Measurements from ENCODE around the gene FKBP1B. TPM values are rescaled to one million over a fixed set of nuclear protein-coding genes. Genes with fewer than 3 reads are reported as not detected.
A peak's percentile ranks its signal among the peaks of the same experiment; 100 is the strongest.

FKBP1B gene
- total RNA-seq, 2 experiments from 2014 or later: 0.47 TPM; not detected in 1

DNA sequence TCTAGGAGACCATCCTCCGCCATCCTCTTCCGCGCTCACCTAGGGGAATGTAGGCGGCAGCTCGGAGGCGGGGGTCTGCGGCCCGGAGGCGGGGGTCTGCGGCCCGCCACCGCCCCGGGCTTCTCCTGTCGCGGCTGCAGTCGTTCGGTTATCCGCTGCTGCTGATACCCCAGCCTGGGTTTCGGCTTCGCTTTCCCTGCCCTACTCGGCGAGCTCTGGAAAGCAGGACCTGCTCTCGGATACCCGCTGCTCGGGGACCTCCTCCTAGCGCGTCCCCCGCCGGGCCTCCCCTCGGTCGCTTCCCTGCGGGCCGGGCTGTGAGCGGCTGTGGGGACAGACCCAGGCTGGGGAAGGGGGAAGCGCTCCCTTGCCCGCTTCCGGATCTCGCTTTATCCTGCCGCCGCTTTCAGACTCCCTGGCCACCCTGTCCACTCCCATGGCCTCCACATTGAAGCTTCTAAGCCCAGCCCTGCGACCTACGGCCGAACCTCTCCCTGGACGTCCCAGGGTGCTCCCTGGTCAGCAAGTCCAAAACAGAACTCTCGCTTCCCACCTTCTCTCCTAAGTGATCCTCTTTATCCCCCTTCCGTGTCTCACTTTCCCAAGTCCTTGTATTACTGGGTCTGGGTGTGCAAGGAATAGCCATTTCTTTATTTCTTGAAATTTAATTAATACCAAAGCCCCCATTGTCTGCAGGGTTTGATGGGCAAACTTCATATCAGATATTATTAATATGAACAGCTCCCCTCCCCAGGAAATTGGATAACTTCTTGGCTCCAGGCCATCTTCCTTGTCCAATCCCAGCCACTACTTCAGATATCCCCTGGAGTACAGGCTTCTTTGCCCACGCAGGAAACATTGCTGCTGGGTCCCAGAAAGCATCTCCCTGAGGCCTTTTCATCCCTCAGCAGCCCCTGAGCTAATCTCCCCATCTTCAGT lies 769 bp downstream of the FKBP1B start:
- peak in 7 of 14 experiments; percentile 4 to 35 (median 14) for DNase-seq
- Histone ChIP-seq H3K27ac (ENCODE audit: low read depth in 1 of 2, low read length in 2 of 2) (no peak overlapping the region), H3K4me3 (ENCODE audit: low read length) (peak overlapping the region; percentile 59), H3K9me3 (ENCODE audit: control insufficient read depth in 1 of 2, insufficient read depth in 1 of 2, low read length in 2 of 2) (no peaks in the 10 kb centered on the region), H3K27me3 (ENCODE audit: control insufficient read depth in 1 of 2, insufficient read depth in 2 of 2, low read length in 2 of 2) (peaks cover 10 to 26% of the 10 kb centered on the region in 2 experiments), H3K4me1 (ENCODE audit: insufficient read depth, low read length) (peaks cover 30% of the 10 kb centered on the region), H3K36me3 (ENCODE audit: insufficient read depth, low read length) (no peaks in the 10 kb centered on the region)
- CTCF ChIA-PET: interaction anchor here (1.2 kb wide), 1 partner anchor 34 kb away, joined by 4 read pairs; the partner anchor contains the start of gene TP53I3
- Mint-ChIP-seq H3K4me1 (ENCODE audit: low read depth) (peaks cover 24% of the 10 kb centered on the region), H3K27ac (no peak overlapping the region), H3K4me3 (peak overlapping the region; percentile 47), H3K9me3 (no peaks in the 10 kb centered on the region), H3K36me3 (ENCODE audit: low read depth) (peaks cover 5% of the 10 kb centered on the region), H3K27me3 (peaks cover 13% of the 10 kb centered on the region)
- intact Hi-C loops (cut with DNase I, micrococcal nuclease): no loop called here
- ATAC-seq (ENCODE audit: poor library complexity): no peak
- POLR2A ChIA-PET: interaction anchor here (0.7 to 4.8 kb wide), 4 partner anchors 13 to 1866 kb away, joined by 3 to 77 read pairs (median 7); partner anchors contain the start of genes ATAD2B and SF3B6
- TF ChIP-seq CTCF (IDR thresholded peaks at IDR 0.05): no peak

DNA sequence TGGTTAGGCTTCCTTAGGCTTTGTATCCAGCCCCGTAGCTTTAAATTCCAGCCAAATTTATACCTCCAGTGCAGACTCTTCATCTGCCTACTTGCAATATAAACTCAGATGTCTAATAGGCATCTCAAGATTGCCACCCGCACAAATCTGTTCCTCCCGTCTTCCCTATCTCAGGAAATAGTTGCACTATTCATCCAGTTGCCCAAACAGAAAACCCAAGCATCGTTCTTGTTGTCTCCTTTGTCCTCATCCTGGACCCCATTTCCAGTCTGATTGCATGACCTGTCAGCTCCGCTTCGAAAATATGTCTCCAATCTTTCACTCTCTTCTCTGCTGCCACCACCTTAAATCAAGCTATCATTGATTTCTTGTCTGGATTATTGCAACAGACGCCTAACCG lies 2.3 kb downstream of the FKBP1B start:
- ChIA-PET CTCF (interaction anchor here (0.6 to 1.2 kb wide), 2 partner anchors 71 to 125 kb away, joined by 3 to 5 read pairs; partner anchors contain the start of gene ATAD2B), POLR2A (interaction anchor here (2.5 kb wide), 1 partner anchor 125 kb away, joined by 11 read pairs; the partner anchor contains the start of gene ATAD2B)
- Histone ChIP-seq H3K27me3 (ENCODE audit: control insufficient read depth in 1 of 2, insufficient read depth in 2 of 2, low read length in 2 of 2) (peaks cover 10 to 26% of the 10 kb centered on the region in 2 experiments), H3K9me3 (ENCODE audit: control insufficient read depth in 1 of 2, insufficient read depth in 1 of 2, low read length in 2 of 2) (no peaks in the 10 kb centered on the region), H3K4me1 (ENCODE audit: insufficient read depth, low read length) (peaks cover 27% of the 10 kb centered on the region), H3K36me3 (ENCODE audit: insufficient read depth, low read length) (no peaks in the 10 kb centered on the region), H3K27ac (ENCODE audit: low read depth in 1 of 2, low read length in 2 of 2) (no peak overlapping the region), H3K4me3 (ENCODE audit: low read length) (no peak overlapping the region)
- Mint-ChIP-seq H3K27ac (no peak overlapping the region), H3K4me3 (no peak overlapping the region), H3K4me1 (ENCODE audit: low read depth) (peaks cover 15% of the 10 kb centered on the region), H3K36me3 (ENCODE audit: low read depth) (peaks cover 5% of the 10 kb centered on the region), H3K27me3 (peaks cover 13% of the 10 kb centered on the region), H3K9me3 (no peaks in the 10 kb centered on the region)
- intact Hi-C loops (cut with DNase I, micrococcal nuclease): no loop called here
- no peak for TF ChIP-seq CTCF (IDR thresholded peaks at IDR 0.05)
- DNase-seq: no peak
- ATAC-seq (ENCODE audit: poor library complexity): no peak

DNA sequence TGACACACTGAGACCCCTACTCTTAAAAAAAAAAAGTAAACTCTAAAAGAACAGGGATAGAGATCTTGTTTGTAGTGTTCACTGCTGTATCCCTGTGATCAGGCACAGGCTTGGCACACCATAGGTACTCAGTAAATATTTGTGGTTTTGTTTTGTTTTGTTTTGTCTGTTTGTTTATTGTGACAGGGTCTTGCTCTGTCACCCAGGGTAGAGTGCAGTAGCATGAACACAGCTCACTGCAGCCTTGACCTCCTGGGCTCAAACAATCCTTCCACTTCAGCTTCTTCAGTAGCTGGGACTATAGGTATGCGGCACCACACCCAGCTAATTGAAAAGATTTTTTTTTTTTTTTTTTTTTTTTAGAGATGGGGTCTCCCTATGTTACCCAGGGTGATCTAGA lies 3.4 kb downstream of the FKBP1B start:
- no peak overlapping the region for H3K27ac ChIP-seq (ENCODE audit: low read depth in 1 of 2, low read length in 2 of 2)
- peaks cover 18% of the 10 kb centered on the region for H3K4me1 ChIP-seq (ENCODE audit: insufficient read depth, low read length)
- H3K9me3 ChIP-seq (ENCODE audit: control insufficient read depth in 1 of 2, insufficient read depth in 1 of 2, low read length in 2 of 2): no peaks in the 10 kb centered on the region
- ATAC-seq (ENCODE audit: poor library complexity) (no peak), DNase-seq (no peak)
- H3K4me1 Mint-ChIP-seq (ENCODE audit: low read depth): peaks cover 5% of the 10 kb centered on the region
- intact Hi-C loops (cut with DNase I, micrococcal nuclease): no loop called here
- TF ChIP-seq CTCF (IDR thresholded peaks at IDR 0.05): no peak
- ChIA-PET POLR2A (interaction anchor here (1.4 kb wide), 1 partner anchor 24 kb away, joined by 4 read pairs; no protein-coding TSS in a partner anchor), CTCF (interaction anchor here (1.0 kb wide), 1 partner anchor 32 kb away, joined by 3 read pairs; the partner anchor contains the start of gene TP53I3)
- no peaks in the 10 kb centered on the region for H3K9me3 Mint-ChIP-seq
- no peak overlapping the region for H3K4me3 Mint-ChIP-seq
- no peak overlapping the region for H3K27ac Mint-ChIP-seq
- peaks cover 9% of the 10 kb centered on the region for H3K27me3 Mint-ChIP-seq
- no peak overlapping the region for H3K4me3 ChIP-seq (ENCODE audit: low read length)
- H3K36me3 Mint-ChIP-seq (ENCODE audit: low read depth): no peaks in the 10 kb centered on the region
- H3K27me3 ChIP-seq (ENCODE audit: control insufficient read depth in 1 of 2, insufficient read depth in 2 of 2, low read length in 2 of 2): peaks cover 10 to 26% of the 10 kb centered on the region in 2 experiments
- no peaks in the 10 kb centered on the region for H3K36me3 ChIP-seq (ENCODE audit: insufficient read depth, low read length)
